GM18526 (cell line): ENCODE measurements around the gene PFKL.

ENCODE experiments used
- POLR2A ChIP-seq: IDR thresholded peaks from 3 replicates; pipeline ENCODE4 v1.6.1; 2011; ENCODE audit not compliant: insufficient read length; ENCODE audit errors: extremely low read depth

Gene PFKL

GRCh38 chr21:44288251-44289110 is 11.4 kb upstream of the PFKL start:
- TF ChIP-seq POLR2A, result no peak

- TF ChIP-seq POLR2A, result no peak
Measured at GRCh38 chr21:44289381-44290010, 10.4 kb upstream of the PFKL start.

GRCh38 chr21:44290327-44291077 is 9.4 kb upstream of the PFKL start:
- no peak for TF ChIP-seq POLR2A

GRCh38 chr21:44291078-44291935 is 8.5 kb upstream of the PFKL start:
- TF ChIP-seq POLR2A, result no peak

GRCh38 chr21:44291936-44292811 is 7.7 kb upstream of the PFKL start:
- TF ChIP-seq POLR2A, result no peak

- TF ChIP-seq POLR2A, result no peak
Measured at GRCh38 chr21:44292812-44293195, 7.0 kb upstream of the PFKL start.

GRCh38 chr21:44293551-44294231 is 6.2 kb upstream of the PFKL start:
- TF ChIP-seq POLR2A, result no peak

- TF ChIP-seq POLR2A, result no peak
Measured at GRCh38 chr21:44294391-44295162, 5.3 kb upstream of the PFKL start.

GRCh38 chr21:44295163-44295573 is 4.7 kb upstream of the PFKL start:
- no peak for TF ChIP-seq POLR2A

GRCh38 chr21:44295646-44296045 is 4.2 kb upstream of the PFKL start:
- TF ChIP-seq POLR2A, result no peak

- no peak for TF ChIP-seq POLR2A
Measured at GRCh38 chr21:44296103-44296519, 3.7 kb upstream of the PFKL start.

GRCh38 chr21:44296916-44297315 is 2.9 kb upstream of the PFKL start:
- TF ChIP-seq POLR2A, result no peak
